Omental fat pad (tissue), 4 donors: Measurements from ENCODE around the gene KIF4A. TPM values are rescaled to one million over a fixed set of nuclear protein-coding genes. Genes with fewer than 3 reads are reported as not detected.
A peak's percentile ranks its signal among the peaks of the same experiment; 100 is the strongest.

ENCODE experiments used
- ATAC-seq: fragments of 150-250 bp; one replicate; pipeline ENCODE4 v1.9.1; 2016; ENCODE audit warnings: mild to moderate bottlenecking, moderate library complexity; ENCODE audit not compliant: low FRiP score
- DNase-seq: peaks from one replicate; pipeline ENCODE4 v3.0.0-alpha.2; 2019; ENCODE audit warnings: low spot score
- total RNA-seq, 4 donors: library from RNA; depleted of rRNA; stranded (reverse); fragments of >200 nt; gene quantifications; one replicate each; pipeline ENCODE4 v1.1.0, GENCODE V29; 2016
- TF ChIP-seq, protein P1 (sequence below), 3 donors: fragments of 450-650 bp; IDR thresholded peaks; one replicate each; pipeline ENCODE4 v1.5.1; 2016 to 2017; ENCODE audit warnings: antibody characterized with exemption in 3 of 3, mild to moderate bottlenecking in 3 of 3, moderate library complexity in 2 of 3

Gene KIF4A
- total RNA-seq, 4 donors from 2014 or later, result 0.09 to 1.2 (median 0.32) TPM; not detected in 1

DNA sequence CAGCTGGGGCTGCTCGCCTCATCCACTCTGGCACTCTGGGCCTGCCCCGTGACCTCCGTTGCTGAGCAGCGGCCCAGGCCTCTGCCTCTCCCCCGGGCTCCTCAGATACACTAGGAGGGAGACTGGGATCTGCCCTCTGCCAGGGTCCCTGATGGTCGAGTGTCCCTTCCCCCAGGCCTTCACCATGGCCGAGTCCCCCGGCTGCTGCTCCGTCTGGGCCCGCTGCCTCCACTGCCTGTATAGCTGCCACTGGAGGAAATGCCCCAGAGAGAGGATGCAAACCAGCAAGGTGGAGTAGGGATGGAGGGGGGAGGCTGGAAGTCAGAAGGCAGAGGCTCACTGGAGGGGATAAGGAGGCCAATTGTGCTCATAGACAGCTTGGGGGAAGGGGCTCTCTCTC is 134.9 kb downstream of the KIF4A start:
- no peak for DNase-seq
- TF ChIP-seq, protein P1, sequence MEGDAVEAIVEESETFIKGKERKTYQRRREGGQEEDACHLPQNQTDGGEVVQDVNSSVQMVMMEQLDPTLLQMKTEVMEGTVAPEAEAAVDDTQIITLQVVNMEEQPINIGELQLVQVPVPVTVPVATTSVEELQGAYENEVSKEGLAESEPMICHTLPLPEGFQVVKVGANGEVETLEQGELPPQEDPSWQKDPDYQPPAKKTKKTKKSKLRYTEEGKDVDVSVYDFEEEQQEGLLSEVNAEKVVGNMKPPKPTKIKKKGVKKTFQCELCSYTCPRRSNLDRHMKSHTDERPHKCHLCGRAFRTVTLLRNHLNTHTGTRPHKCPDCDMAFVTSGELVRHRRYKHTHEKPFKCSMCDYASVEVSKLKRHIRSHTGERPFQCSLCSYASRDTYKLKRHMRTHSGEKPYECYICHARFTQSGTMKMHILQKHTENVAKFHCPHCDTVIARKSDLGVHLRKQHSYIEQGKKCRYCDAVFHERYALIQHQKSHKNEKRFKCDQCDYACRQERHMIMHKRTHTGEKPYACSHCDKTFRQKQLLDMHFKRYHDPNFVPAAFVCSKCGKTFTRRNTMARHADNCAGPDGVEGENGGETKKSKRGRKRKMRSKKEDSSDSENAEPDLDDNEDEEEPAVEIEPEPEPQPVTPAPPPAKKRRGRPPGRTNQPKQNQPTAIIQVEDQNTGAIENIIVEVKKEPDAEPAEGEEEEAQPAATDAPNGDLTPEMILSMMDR (IDR thresholded peaks at IDR 0.05), result no peak
- ATAC-seq, result no peak

DNA sequence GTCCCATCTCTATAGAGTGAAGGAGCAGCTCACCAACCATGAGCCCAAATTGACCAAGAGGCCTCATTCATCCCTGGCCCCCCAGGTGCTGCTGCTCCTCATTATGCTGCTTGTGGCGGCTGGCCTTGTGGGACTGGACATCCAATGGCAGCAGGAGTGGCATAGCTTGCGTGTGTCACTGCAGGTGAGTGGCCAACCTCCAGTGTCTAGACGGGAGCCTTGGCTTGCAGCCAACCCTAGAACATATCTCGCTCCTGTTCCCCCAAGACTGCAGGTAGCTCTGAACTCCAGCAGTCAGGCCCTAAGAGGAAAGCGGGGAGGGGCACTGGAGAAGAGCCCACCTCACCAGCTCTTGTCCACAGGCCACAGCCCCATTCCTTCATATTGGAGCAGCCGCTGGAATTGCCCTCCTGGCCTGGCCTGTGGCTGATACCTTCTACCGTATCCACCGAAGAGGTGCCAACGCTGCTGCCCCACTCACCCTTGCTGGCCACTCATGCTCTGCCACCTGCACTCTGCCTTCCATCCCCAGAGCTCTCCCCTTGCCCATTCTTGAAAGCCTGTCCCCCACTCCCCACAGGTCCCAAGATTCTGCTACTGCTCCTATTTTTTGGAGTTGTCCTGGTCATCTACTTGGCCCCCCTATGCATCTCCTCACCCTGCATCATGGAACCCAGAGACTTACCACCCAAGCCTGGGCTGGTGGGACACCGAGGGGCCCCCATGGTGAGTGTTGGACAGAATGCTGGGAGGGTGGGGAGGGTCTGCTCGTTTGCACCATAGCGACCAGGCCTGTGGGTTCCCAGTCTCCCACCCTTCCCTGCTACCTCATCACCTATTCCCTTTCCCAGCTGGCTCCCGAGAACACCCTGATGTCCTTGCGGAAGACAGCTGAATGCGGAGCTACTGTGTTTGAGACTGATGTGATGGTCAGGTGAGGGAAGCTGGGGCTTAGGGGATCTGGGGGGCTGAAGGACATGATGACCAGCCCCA is 136.7 kb downstream of the KIF4A start:
- TF ChIP-seq, protein P1 (IDR thresholded peaks at IDR 0.05), result no peak

DNA sequence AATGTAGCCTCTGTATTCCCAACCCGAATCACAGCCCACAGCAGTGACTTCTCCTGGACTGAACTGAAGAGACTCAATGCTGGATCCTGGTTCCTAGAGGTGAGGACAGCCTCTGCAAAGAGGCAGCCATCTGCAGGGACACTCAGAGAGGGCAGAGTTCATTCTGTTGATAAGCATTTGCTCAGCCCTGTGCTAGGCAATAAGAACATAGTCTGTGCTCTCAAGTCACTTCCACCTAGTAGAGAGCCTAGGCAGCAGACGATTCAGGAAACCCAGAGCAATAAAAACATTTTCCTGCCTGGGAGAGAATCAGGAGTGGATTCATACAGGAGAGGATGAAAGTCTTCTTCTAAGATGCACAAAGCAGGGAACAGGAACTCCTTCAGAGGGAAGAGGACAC is 137.5 kb downstream of the KIF4A start:
- ATAC-seq, result no peak
- TF ChIP-seq, protein P1 (IDR thresholded peaks at IDR 0.05), result no peak
- no peak for DNase-seq

More for the DNA sequence above, 136.7 kb downstream of the KIF4A start:
- no peak for DNase-seq
- ATAC-seq, result no peak

DNA sequence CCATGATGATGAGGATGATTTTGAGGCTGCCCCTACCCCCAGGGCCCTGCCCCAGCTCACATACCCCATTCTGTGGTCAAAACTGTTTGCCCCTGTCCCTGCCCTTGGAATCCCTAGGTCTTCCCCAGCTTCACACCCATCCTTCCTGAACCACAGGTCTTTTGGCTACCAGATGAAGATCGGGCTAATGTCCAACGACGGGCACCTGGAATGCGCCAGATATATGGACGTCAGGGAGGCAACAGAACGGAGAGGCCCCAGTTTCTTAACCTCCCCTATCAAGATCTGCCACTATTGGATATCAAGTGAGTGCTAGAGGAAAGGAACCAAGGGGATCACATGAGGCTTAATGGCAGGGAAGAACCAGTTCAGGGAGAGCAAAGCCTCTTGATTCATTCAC is 139.9 kb downstream of the KIF4A start:
- no peak for DNase-seq
- ATAC-seq, result no peak
- TF ChIP-seq, protein P1 (IDR thresholded peaks at IDR 0.05), result no peak

DNA sequence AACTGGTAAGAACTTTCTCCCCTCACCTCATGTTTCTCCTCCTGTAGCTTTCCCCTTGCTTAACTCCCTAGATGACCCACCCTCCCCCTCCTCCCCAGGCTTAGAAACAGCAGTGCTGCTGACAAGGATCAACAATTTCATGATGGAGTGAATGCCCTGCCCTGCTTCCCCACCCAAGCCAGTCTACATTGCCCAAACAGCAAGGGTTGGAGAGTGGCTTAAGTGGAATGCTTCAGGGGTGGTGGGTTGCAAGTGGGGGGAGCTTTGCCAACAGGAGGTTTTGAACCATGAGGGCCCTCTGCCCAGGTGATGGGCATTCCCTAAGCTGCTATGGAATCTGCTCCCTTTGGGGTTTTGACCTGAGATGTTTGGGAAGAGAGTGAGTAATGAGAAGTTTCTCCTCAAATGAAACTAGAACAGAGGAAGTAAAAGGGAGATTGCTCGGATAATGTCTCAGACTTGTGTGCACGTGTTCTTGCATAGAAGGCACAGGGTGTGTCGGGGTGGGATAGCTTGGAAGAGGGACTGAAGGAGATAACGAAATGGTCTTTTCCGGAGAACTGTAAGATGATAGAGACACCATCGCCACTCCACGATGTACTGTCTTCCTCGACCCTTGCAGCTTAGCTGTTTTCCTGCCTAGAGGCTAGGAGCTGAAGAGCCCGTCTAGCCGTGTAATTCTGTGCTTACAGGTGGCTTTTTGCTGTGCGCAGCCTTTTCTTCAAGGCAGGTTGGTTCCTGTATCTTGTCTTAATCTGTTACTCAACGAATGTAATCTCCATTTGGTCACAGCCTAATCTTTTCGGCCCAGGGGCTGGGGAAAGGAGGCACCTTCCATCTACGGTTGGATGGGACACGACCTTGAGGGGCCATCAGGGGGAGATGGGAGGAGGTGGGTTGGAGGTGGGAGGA is 143.3 kb downstream of the KIF4A start:
- no peak for ATAC-seq
- DNase-seq, result no peak
- TF ChIP-seq, protein P1 (IDR thresholded peaks at IDR 0.05), result no peak

DNA sequence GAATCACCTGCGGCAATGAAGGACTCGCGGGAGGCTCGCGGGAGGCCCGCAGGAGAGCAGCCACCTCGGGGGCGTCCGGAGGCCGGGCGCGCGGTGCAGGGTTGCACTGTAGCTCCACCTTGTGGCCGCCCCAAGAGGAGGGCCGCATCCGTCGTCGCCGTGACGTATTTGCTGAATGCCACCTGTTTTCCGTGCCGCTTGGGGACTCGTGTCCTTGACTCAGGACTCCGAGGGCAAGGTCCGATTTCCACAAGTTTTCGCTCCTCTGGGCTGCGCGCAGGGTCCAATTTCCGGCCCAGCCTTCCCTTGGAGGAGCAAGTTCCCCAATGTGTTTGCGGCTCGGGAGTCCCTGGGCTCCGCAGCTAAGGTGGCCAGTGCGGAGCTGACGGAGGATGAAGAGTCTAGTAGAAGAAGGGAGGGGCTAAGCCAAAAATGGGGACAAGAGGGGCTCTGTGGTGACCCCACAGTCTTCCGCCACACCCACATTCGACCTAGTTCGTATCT is 144.0 kb downstream of the KIF4A start:
- DNase-seq (peak; percentile 42), ATAC-seq (peak; percentile 82)
- TF ChIP-seq, protein P1 (IDR thresholded peaks at IDR 0.05), result no peak
